GM12873 (cell line): ENCODE measurements around the gene OFD1.

Source experiments
- TF ChIP-seq, protein P1 (sequence below): IDR thresholded peaks from 2 replicates; pipeline ENCODE4 v1.5.1; 2012; ENCODE audit warnings: low read depth, mild to moderate bottlenecking, moderate library complexity, low read length, control low read depth; ENCODE audit not compliant: insufficient read depth; ENCODE audit errors: missing control alignments

OFD1 gene

DNA sequence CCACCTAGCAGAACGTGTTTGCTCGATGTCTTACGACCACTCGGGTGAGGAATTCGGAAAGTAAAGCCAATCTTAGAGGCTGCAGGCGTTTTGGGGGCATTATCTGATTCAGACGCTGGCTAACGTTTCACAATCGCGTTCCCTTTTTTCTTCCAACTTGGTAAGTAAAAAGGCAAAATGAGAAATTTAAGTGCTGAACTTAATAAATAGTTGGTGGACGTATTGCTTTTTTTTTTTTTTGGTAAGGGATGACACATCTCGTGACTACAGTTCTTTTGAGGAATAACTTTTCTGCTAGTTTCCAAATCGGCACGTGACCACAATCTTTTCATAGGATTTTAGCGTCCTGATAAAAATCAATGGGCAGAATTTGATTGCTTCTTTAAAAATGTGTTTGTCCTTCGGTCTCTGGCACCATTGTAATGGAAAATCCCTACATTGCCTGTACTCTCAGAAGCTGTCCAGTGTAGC, 44.8 kb upstream of the OFD1 start:
- TF ChIP-seq, protein P1, sequence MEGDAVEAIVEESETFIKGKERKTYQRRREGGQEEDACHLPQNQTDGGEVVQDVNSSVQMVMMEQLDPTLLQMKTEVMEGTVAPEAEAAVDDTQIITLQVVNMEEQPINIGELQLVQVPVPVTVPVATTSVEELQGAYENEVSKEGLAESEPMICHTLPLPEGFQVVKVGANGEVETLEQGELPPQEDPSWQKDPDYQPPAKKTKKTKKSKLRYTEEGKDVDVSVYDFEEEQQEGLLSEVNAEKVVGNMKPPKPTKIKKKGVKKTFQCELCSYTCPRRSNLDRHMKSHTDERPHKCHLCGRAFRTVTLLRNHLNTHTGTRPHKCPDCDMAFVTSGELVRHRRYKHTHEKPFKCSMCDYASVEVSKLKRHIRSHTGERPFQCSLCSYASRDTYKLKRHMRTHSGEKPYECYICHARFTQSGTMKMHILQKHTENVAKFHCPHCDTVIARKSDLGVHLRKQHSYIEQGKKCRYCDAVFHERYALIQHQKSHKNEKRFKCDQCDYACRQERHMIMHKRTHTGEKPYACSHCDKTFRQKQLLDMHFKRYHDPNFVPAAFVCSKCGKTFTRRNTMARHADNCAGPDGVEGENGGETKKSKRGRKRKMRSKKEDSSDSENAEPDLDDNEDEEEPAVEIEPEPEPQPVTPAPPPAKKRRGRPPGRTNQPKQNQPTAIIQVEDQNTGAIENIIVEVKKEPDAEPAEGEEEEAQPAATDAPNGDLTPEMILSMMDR, result no peak

DNA sequence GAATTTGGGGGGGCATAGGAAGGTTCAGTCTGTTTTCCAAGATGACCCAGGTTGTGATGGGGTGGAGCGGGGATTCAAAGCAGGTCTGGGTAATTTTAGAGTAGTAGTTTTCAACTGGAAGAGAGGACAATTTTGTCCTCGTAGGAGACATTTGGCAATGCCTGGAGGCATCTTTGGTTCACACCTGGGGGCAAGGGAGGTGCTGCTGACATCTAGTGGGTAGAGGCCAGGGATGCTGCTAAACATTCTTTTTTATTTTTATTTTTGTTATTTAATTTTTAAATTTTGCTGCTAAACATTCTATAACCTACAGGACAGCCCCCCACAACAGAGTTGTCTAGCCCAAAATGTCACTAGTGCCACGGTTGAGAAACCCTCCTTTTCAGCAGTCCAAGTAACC, 43.7 kb upstream of the OFD1 start:
- TF ChIP-seq, protein P1, result peak; percentile 46

DNA sequence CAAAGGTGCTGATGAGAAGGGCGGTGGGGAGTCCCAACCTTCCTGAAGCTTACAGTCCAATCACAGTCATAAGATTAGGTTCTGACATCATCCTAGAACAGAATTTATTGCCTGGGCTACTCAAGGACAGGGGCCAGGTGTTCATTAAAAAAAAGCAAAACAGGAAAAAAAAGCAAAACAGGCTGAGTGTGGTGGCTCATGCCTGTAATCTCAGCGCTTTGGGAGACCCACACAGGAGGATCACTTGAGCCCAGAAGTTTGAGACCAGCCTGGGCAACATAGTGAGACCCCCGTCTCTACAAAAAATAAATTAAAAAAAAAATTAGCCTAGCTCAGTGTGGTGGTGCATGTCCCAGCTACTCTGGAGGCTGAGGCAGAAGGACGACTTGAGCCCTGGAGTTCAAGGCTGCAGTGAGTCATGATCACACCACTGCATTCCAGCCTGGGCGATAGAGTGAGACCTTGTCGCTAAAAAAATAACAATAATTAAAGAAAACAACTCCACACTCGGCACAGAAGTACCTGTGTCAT, 42.6 kb upstream of the OFD1 start:
- TF ChIP-seq, protein P1, result no peak

DNA sequence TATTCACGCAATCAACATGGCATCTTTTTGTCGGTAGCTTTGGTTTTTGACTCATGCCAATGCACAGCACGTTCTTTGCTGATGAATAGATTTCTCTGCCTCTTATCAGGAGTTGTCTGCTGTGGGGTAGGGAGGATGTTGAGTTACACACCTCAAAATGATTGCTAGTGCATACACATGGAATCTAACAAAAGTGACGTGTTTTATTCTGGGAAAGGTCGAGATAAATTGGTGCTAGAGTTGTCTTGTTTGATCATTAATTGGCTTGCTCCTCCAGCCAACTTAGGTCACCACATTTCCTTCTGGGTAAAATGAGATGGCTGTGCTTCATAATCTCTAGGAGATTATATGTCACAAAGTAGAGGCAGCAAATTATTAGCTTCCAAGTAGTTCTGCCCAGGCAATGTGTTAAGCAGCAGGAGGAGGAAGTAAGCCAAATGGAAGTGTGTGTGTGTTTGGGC, 41.7 kb upstream of the OFD1 start:
- TF ChIP-seq, protein P1, result no peak

DNA sequence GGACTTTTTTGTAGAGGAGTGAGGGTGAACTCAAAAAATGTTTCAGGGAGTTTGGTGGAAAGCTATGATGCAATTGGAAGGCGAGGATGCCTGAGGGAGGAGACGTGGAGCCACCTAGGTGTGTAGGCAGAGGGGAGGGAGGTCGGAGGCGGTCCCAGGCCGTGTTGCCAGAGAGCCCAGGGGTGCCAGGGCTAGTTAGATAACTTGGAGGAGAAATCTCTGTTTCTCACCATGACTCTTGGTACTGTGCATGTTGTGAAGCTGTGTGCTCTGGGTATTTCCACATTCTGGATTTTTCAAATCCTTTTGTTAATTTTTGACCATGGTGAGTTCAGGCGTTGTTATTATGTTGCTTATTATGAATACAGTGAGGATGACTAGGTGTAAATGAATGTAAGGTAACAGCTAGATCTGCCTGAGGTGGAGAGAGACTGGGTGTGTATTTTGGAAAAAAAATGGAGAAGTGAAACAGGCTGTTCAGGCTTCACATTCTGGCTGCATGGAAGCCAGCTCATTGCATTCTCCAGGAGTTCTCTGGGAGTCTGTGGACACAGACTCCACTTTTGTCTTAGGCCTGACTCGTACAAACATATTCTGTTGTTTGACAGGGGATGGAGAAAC, 41.1 kb upstream of the OFD1 start:
- TF ChIP-seq, protein P1, result no peak

DNA sequence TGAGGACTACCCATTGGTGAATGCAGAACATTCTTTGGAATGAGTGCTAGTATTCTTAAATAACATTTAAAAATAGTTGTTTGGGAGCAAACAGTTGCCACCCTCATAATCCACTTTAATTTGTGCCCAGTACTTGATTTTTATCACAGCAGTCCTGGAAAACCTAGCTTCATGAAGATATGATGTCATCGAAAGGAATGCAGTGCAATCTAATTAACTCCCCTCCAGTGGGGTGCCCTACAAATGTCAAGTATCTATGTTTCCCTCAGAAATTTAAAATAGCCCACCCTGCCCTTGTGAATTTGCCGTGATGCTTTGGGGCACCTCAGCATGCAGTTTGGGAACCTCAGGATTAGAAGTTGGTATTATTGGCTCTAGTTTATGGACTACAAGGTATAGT, 40.2 kb upstream of the OFD1 start:
- TF ChIP-seq, protein P1, result no peak

DNA sequence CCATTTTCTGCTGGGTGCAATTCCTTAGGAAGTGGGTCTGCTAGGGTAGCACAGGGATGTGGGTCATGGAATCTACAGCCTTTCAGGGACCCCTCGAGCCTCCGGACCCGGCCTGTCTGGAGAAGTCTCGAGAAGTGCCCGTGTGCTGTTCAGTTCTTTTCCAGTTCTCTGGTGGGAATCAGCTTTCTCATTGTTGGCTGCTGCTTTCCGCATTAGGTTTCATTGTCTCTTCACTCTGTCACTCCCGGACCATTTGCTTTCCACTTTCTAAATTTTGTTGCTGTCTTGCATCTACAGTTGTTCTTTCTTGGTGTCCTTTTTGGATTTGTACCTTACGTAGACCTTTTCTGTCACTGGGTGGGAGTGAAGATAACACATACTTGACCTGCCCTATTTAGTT, 39.6 kb upstream of the OFD1 start:
- TF ChIP-seq, protein P1, result no peak
